Ishikawa (cell line): ENCODE measurements around the gene TADA2B.

Source experiments
- CEBPB ChIP-seq: IDR thresholded peaks from 2 replicates; pipeline ENCODE4 v1.6.1; 2012
- EP300 ChIP-seq: IDR thresholded peaks from 2 replicates; pipeline ENCODE4 v1.6.1; 2012; ENCODE audit warnings: borderline replicate concordance
- ZBTB7A ChIP-seq: IDR thresholded peaks from 2 replicates; pipeline ENCODE4 v1.6.1; 2012; ENCODE audit warnings: low read depth
- TF ChIP-seq, protein P1 (sequence below): IDR thresholded peaks from 2 replicates; pipeline ENCODE4 v1.6.1; 2012; ENCODE audit warnings: low read depth, mild to moderate bottlenecking

DNA sequence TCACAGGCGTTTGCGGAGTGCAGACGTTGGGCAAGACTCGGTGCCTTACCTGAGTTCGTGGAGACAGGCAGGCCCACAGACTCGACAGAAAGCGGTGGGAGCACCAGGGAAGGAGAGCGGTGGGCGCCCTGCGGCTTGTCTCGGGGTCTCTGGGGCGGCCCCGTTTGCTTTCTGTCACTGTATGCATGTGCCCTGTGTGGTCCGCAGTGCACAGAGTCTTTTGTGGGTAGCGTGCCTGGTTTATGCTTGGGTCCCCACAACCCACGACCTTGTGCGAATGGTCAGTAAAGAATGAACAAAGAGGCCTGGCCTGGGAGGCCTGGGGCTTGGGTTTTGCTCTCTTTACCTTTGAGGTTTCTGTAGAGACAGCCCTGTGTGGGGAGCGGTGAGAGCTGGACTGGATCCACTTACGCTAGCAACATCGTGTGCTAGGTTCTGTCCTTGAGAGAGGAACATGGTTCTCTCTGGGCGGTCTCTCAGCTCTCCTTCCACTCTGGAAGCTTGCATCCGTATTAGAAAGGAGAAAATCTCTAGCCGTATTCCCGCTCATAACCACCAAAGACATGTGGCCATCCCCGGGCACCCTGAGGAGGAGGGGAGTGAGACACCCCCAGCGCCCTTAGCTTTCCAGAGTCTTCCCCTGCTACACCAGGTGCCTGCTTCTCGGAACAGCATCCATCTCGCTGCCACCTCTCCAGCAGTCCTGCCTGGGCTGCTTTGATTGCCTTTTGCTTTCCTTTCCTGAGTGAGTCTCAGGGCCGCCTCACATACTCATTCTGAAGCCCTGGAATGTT, 1.2 kb downstream of the TADA2B start:
- TF ChIP-seq CEBPB = no peak
- TF ChIP-seq, protein P1, sequence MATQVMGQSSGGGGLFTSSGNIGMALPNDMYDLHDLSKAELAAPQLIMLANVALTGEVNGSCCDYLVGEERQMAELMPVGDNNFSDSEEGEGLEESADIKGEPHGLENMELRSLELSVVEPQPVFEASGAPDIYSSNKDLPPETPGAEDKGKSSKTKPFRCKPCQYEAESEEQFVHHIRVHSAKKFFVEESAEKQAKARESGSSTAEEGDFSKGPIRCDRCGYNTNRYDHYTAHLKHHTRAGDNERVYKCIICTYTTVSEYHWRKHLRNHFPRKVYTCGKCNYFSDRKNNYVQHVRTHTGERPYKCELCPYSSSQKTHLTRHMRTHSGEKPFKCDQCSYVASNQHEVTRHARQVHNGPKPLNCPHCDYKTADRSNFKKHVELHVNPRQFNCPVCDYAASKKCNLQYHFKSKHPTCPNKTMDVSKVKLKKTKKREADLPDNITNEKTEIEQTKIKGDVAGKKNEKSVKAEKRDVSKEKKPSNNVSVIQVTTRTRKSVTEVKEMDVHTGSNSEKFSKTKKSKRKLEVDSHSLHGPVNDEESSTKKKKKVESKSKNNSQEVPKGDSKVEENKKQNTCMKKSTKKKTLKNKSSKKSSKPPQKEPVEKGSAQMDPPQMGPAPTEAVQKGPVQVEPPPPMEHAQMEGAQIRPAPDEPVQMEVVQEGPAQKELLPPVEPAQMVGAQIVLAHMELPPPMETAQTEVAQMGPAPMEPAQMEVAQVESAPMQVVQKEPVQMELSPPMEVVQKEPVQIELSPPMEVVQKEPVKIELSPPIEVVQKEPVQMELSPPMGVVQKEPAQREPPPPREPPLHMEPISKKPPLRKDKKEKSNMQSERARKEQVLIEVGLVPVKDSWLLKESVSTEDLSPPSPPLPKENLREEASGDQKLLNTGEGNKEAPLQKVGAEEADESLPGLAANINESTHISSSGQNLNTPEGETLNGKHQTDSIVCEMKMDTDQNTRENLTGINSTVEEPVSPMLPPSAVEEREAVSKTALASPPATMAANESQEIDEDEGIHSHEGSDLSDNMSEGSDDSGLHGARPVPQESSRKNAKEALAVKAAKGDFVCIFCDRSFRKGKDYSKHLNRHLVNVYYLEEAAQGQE = no peak
- TF ChIP-seq EP300 = no peak
- TF ChIP-seq ZBTB7A = no peak
